Fibroblast of lung (primary cell): ENCODE data around the gene LKAAEAR1. TPM values are rescaled to one million over a fixed set of nuclear protein-coding genes. Genes with fewer than 3 reads are reported as not detected.

Source experiments
- DNase-seq, 2 donors: peaks; one replicate each; pipeline versions ENCODE4 v3.0.0 to v3.0.0-alpha.2; 2010; ENCODE audit warnings: low read depth in 2 of 2
- H2AFZ ChIP-seq: 2 replicates; pipeline ENCODE4 v1.5.1; 2012; ENCODE audit warnings: low read length, control low read depth, inconsistent platforms
- H3K27ac ChIP-seq: 2 replicates; pipeline ENCODE4 v1.5.1; 2011; ENCODE audit warnings: low read length, control low read depth; ENCODE audit not compliant: insufficient read depth
- H3K27me3 ChIP-seq: 2 replicates; pipeline ENCODE4 v1.5.1; 2011; ENCODE audit warnings: mild to moderate bottlenecking, low read length; ENCODE audit not compliant: control insufficient read depth, insufficient read depth
- H3K36me3 ChIP-seq: 2 replicates; pipeline ENCODE4 v1.5.1; 2011; ENCODE audit warnings: low read length; ENCODE audit not compliant: control insufficient read depth, insufficient read depth
- H3K4me1 ChIP-seq: 2 replicates; pipeline ENCODE4 v1.5.1; 2011; ENCODE audit warnings: low read length; ENCODE audit not compliant: control insufficient read depth, insufficient read depth; ENCODE audit errors: extremely low read depth
- H3K4me2 ChIP-seq: 2 replicates; pipeline ENCODE4 v1.5.1; 2011; ENCODE audit warnings: low read length, control low read depth; ENCODE audit not compliant: insufficient read depth; ENCODE audit errors: extremely low read depth
- H3K4me3 ChIP-seq, 4 experiments: fragments of 200-600 bp in 1 of 4; sonication (generic) in 1 of 4; replicated peaks in 1 of 4; 2 replicates each; pipeline ENCODE4 v1.5.1; 2011 to 2016; ENCODE audit warnings: low read length in 4 of 4, low read depth in 3 of 4, mild to moderate bottlenecking in 3 of 4, control low read depth in 2 of 4, inconsistent platforms in 1 of 4, mixed read lengths in 1 of 4; ENCODE audit not compliant: insufficient read depth in 1 of 4; ENCODE audit errors: control extremely low read depth in 1 of 4
- H3K79me2 ChIP-seq: 2 replicates; pipeline ENCODE4 v1.5.1; 2012; ENCODE audit warnings: mild to moderate bottlenecking, low read length, inconsistent platforms; ENCODE audit not compliant: control insufficient read depth, insufficient read depth
- H3K9ac ChIP-seq: 2 replicates; pipeline ENCODE4 v1.5.1; 2011; ENCODE audit warnings: mild to moderate bottlenecking, low read length, control low read depth; ENCODE audit not compliant: insufficient read depth
- H3K9me3 ChIP-seq: 2 replicates; pipeline ENCODE4 v1.5.1; 2012; ENCODE audit warnings: low read depth, low read length; ENCODE audit not compliant: control insufficient read depth, insufficient read depth
- H4K20me1 ChIP-seq: 2 replicates; pipeline ENCODE4 v1.5.1; 2011; ENCODE audit warnings: low read length; ENCODE audit not compliant: control insufficient read depth, insufficient read depth; ENCODE audit errors: extremely low read depth
- CTCF ChIP-seq, 2 donors: IDR thresholded peaks in 1 of 2; conservative IDR thresholded peaks in 1 of 2; 1 replicate in 1 of 2; 2 replicates in 1 of 2; pipeline ENCODE4 v1.5.1; 2011 to 2012; ENCODE audit warnings: low read length in 2 of 2, control low read depth in 1 of 2, inconsistent platforms in 1 of 2, low read depth in 1 of 2, mild to moderate bottlenecking in 1 of 2
- EZH2 ChIP-seq: IDR thresholded peaks from 2 replicates; pipeline ENCODE4 v1.5.1; 2012; ENCODE audit warnings: low read length, control low read depth, mild to moderate bottlenecking; ENCODE audit errors: missing control alignments
- polyA plus RNA-seq, 2 donors: library from polyadenylated mRNA; depleted of rRNA in 1 of 2; stranded (reverse) in 1 of 2; unstranded in 1 of 2; fragments of >200 nt; gene quantifications; 2 replicates each; pipeline ENCODE4 v1.2.1, GENCODE V29; 2011 to 2012; ENCODE audit warnings: missing spikeins in 1 of 2
- total RNA-seq: library from RNA; depleted of rRNA; stranded (reverse); fragments of >200 nt; gene quantifications from 2 replicates; pipeline ENCODE4 v1.2.1, GENCODE V29; 2014

The LKAAEAR1 gene
- total and polyA plus RNA-seq, 2 donors (not counting 1 experiment from before 2014, with no cell fraction given): not detected

- Histone ChIP-seq H3K27me3 (peaks cover 8% of the 10 kb centered on the region), H3K4me1 (no peaks in the 10 kb centered on the region), H3K4me2 (no peak overlapping the region), H3K9ac (no peak overlapping the region), H3K9me3 (no peaks in the 10 kb centered on the region), H3K36me3 (no peaks in the 10 kb centered on the region), H3K27ac (no peak overlapping the region), H4K20me1 (no peaks in the 10 kb centered on the region), H3K79me2 (no peaks in the 10 kb centered on the region), H3K4me3 (no peak overlapping the region), H2AFZ (no peak overlapping the region)
- no peak for TF ChIP-seq EZH2
- TF ChIP-seq CTCF (conservative IDR thresholded peaks at IDR 0.05 in 1 of 2, IDR thresholded peaks at IDR 0.05 in 1 of 2; ENCODE audit: low read depth in 1 of 2, low read length in 2 of 2): no peak
- no peak for DNase-seq
These were observed 31.9 kb downstream of the LKAAEAR1 start for GRCh38 chr20:64052326-64052722.

- no peaks in the 10 kb centered on the region for H3K9me3 ChIP-seq
- H3K27me3 ChIP-seq: peaks cover 11% of the 10 kb centered on the region
- H3K79me2 ChIP-seq: no peaks in the 10 kb centered on the region
- TF ChIP-seq CTCF (conservative IDR thresholded peaks at IDR 0.05 in 1 of 2, IDR thresholded peaks at IDR 0.05 in 1 of 2; ENCODE audit: low read depth in 1 of 2, low read length in 2 of 2) (no peak), EZH2 (no peak)
- no peak overlapping the region for H3K27ac ChIP-seq
- no peak overlapping the region for H3K4me3 ChIP-seq
- DNase-seq: no peak
- H4K20me1 ChIP-seq: no peaks in the 10 kb centered on the region
- no peaks in the 10 kb centered on the region for H3K4me1 ChIP-seq
- H3K4me2 ChIP-seq: no peak overlapping the region
- no peak overlapping the region for H2AFZ ChIP-seq
- H3K9ac ChIP-seq: no peak overlapping the region
- H3K36me3 ChIP-seq: no peaks in the 10 kb centered on the region
These were observed 32.5 kb downstream of the LKAAEAR1 start for GRCh38 chr20:64051561-64052325.

GRCh38 chr20:64051033-64051452 is 33.2 kb downstream of the LKAAEAR1 start:
- no peaks in the 10 kb centered on the region for H3K36me3 ChIP-seq
- H2AFZ ChIP-seq: no peak overlapping the region
- H3K9ac ChIP-seq: no peak overlapping the region
- no peaks in the 10 kb centered on the region for H3K79me2 ChIP-seq
- H3K4me1 ChIP-seq: no peaks in the 10 kb centered on the region
- no peak overlapping the region for H3K4me3 ChIP-seq
- no peaks in the 10 kb centered on the region for H4K20me1 ChIP-seq
- peaks cover 11% of the 10 kb centered on the region for H3K27me3 ChIP-seq
- no peak for DNase-seq
- H3K9me3 ChIP-seq: no peaks in the 10 kb centered on the region
- H3K27ac ChIP-seq: no peak overlapping the region
- H3K4me2 ChIP-seq: no peak overlapping the region
- TF ChIP-seq EZH2: no peak
- no peak for TF ChIP-seq CTCF (conservative IDR thresholded peaks at IDR 0.05 in 1 of 2, IDR thresholded peaks at IDR 0.05 in 1 of 2; ENCODE audit: low read depth in 1 of 2, low read length in 2 of 2)
